ENCODE data around the gene EXTL1. TPM values are rescaled to one million over a fixed set of nuclear protein-coding genes. Genes with fewer than 3 reads are reported as not detected.

The EXTL1 gene
- total and polyA plus RNA-seq, 2 donors (not counting 3 experiments of a cell fraction or from before 2014, with no cell fraction given), result not detected

DNA sequence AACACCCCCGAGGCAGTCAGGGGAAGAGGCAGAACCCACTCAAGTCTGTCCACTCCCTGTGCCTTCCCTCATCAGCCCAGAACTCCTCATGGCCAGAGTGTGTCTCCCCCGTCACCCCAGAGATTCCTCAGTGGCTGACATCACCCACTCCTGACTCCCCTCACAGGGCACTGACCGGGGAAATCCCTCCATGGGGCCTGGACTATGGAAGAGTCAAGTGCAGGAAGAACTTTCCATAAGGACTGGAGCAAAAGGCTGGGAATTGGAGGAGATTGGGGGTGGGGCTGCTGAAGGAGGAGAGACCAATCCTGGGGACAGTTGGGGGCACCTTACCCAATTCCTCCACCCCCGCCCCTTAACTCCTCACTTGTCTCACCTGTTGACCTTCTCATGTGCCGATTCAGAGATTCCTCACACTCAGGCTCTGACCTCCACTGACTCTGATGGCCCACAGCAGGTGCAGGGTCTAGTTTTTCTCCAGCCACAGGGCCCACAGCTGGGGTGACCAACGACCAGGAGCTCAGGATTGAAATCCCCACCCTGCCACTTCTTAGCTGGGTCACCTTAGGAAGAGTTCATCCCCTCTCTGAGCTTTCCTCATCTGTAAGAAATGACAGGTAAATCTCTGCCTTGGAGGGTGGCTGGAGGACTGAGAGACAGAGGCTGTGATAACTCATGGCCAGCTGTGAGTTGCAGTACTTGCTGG, 481 bp upstream of the EXTL1 start:
- Histone ChIP-seq H3K4me3 (replicated peaks in 1 of 3; ENCODE audit: insufficient read depth in 1 of 3, low read depth in 1 of 3, low read length in 3 of 3) (no peak overlapping the region), H3K9me1 (replicated peaks; ENCODE audit: control insufficient read depth, extremely low read depth, insufficient read depth, low read length) (no peaks in the 10 kb centered on the region), H3K9ac (replicated peaks; ENCODE audit: extremely low read depth, insufficient read depth, low read length) (no peak overlapping the region), H2AFZ (ENCODE audit: low read depth, low read length) (peak overlapping the region; percentile 53), H3K4me2 (ENCODE audit: insufficient read depth, low read length) (no peak overlapping the region), H3K27ac (ENCODE audit: insufficient read depth, low read depth, low read length) (no peak overlapping the region), H3K9me3 (replicated peaks; ENCODE audit: control insufficient read depth, insufficient read depth, low read length) (no peaks in the 10 kb centered on the region), H3K79me2 (ENCODE audit: control insufficient read depth, insufficient read depth, low read length) (no peaks in the 10 kb centered on the region), H4K20me1 (replicated peaks; ENCODE audit: control insufficient read depth, extremely low read depth, insufficient read depth, low read length) (no peaks in the 10 kb centered on the region), H3K36me3 (ENCODE audit: control insufficient read depth in 2 of 2, extremely low read depth in 1 of 2, insufficient read depth in 2 of 2, low read length in 2 of 2) (no peaks in the 10 kb centered on the region), H3K27me3 (ENCODE audit: control insufficient read depth in 2 of 2, insufficient read depth in 2 of 2, low read length in 2 of 2) (peaks cover 2 to 4% of the 10 kb centered on the region in 2 experiments), H3K4me1 (ENCODE audit: control insufficient read depth, extremely low read depth, insufficient read depth, low read length) (no peaks in the 10 kb centered on the region)
- no TSS peak for BruUV-seq (replicated peaks)
- DNase-seq (ENCODE audit: low read depth, low spot score) (no peak), FAIRE-seq (no peak)
- ChIA-PET CTCF (interaction anchor here (2.0 to 2.9 kb wide), 2 partner anchors 14 to 126 kb away, joined by 6 to 8 read pairs; no protein-coding TSS in a partner anchor), POLR2A (no interaction called here)
- intact Hi-C loops (cut with micrococcal nuclease), result no loop called here
- dilution Hi-C loops (cut with MboI; ENCODE audit: extremely low pct_ligation_motif_present, low sequenced_read_pairs), result no loop called here
- TF ChIP-seq JUN (IDR thresholded peaks at IDR 0.05; ENCODE audit: borderline replicate concordance, insufficient read depth, insufficient read length, low read depth) (no peak), POLR2AphosphoS5 (IDR thresholded peaks at IDR 0.05; ENCODE audit: insufficient read depth, low read depth, low read length) (no peak), GATA2 (IDR thresholded peaks at IDR 0.05; ENCODE audit: insufficient read depth, insufficient read length, low read depth, low read length) (no peak), FOS (IDR thresholded peaks at IDR 0.05; ENCODE audit: borderline replicate concordance, insufficient read depth, low read length) (no peak), EZH2 (IDR thresholded peaks at IDR 0.05; ENCODE audit: borderline replicate concordance, low read depth, low read length, severe bottlenecking) (no peak)

DNA sequence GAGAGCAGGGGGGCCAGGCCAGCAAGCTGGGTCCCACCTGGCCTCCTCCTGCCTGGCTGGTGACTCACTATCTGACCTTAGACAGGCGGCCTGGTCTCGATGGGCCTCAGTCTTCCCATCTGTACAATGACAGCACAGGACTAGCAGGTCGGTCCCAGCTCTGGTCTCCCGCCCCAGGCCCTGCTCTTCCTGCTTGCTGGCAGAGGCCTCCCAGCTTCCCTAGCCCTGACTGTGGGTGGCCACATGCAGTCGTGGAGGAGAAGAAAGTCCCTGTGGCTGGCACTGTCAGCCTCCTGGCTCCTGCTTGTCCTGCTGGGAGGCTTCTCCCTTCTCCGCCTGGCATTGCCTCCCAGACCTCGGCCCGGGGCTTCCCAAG, 817 bp downstream of the EXTL1 start:
- no peak for TF ChIP-seq CTCF (IDR thresholded peaks at IDR 0.05; ENCODE audit: extremely low read depth in 1 of 2, insufficient read depth in 1 of 2, low read depth in 1 of 2, low read length in 2 of 2)
- no peak for TF ChIP-seq POLR2AphosphoS5 (IDR thresholded peaks at IDR 0.05; ENCODE audit: insufficient read depth, low read depth, low read length)
- no peak for TF ChIP-seq MYC (IDR thresholded peaks at IDR 0.05; ENCODE audit: low read depth, low read length)
- TF ChIP-seq EZH2 (IDR thresholded peaks at IDR 0.05; ENCODE audit: borderline replicate concordance, low read depth, low read length, severe bottlenecking), result no peak
- no peak for TF ChIP-seq GATA2 (IDR thresholded peaks at IDR 0.05; ENCODE audit: insufficient read depth, insufficient read length, low read depth, low read length)
- dilution Hi-C loops (cut with MboI; ENCODE audit: extremely low pct_ligation_motif_present, low sequenced_read_pairs) (no loop called here), intact Hi-C loops (cut with micrococcal nuclease) (no loop called here)
- DNase-seq (ENCODE audit: low read depth, low spot score) (no peak), FAIRE-seq (no peak)
- Histone ChIP-seq H3K9me3 (replicated peaks; ENCODE audit: control insufficient read depth, insufficient read depth, low read length) (no peaks in the 10 kb centered on the region), H3K9ac (replicated peaks; ENCODE audit: extremely low read depth, insufficient read depth, low read length) (no peak overlapping the region), H3K79me2 (ENCODE audit: control insufficient read depth, insufficient read depth, low read length) (no peaks in the 10 kb centered on the region), H4K20me1 (replicated peaks; ENCODE audit: control insufficient read depth, extremely low read depth, insufficient read depth, low read length) (no peaks in the 10 kb centered on the region), H3K27ac (ENCODE audit: insufficient read depth, low read depth, low read length) (no peak overlapping the region), H2AFZ (ENCODE audit: low read depth, low read length) (no peak overlapping the region), H3K36me3 (ENCODE audit: control insufficient read depth in 2 of 2, extremely low read depth in 1 of 2, insufficient read depth in 2 of 2, low read length in 2 of 2) (no peaks in the 10 kb centered on the region), H3K4me1 (ENCODE audit: control insufficient read depth, extremely low read depth, insufficient read depth, low read length) (no peaks in the 10 kb centered on the region), H3K27me3 (ENCODE audit: control insufficient read depth in 2 of 2, insufficient read depth in 2 of 2, low read length in 2 of 2) (peaks cover 2 to 4% of the 10 kb centered on the region in 2 experiments), H3K9me1 (replicated peaks; ENCODE audit: control insufficient read depth, extremely low read depth, insufficient read depth, low read length) (no peaks in the 10 kb centered on the region), H3K4me3 (replicated peaks in 1 of 3; ENCODE audit: insufficient read depth in 1 of 3, low read depth in 1 of 3, low read length in 3 of 3) (no peak overlapping the region), H3K4me2 (ENCODE audit: insufficient read depth, low read length) (no peak overlapping the region)
- BruUV-seq (replicated peaks), result no TSS peak
- ChIA-PET CTCF (interaction anchor here (2.0 to 2.9 kb wide), 2 partner anchors 13 to 127 kb away, joined by 6 to 8 read pairs; no protein-coding TSS in a partner anchor), POLR2A (no interaction called here)
